HG02938 (cell line): Measurements from ENCODE around the gene SCN11A.

Source experiments
- ATAC-seq: cut with Tn5 transposase; IDR thresholded peaks from one replicate; pipeline ENCODE4 v1.9.1; 2021; ENCODE audit warnings: mild to moderate bottlenecking, moderate library complexity; ENCODE audit not compliant: unreplicated experiment

The SCN11A gene

GRCh38 chr3:39011191-39011736, 40.5 kb downstream of the SCN11A start:
- ATAC-seq, result no peak

GRCh38 chr3:39005295-39005694, 46.4 kb downstream of the SCN11A start:
- ATAC-seq, result no peak
